Caco-2 (cell line): ENCODE measurements around the gene OR51I1. TPM values are rescaled to one million over a fixed set of nuclear protein-coding genes. Genes with fewer than 3 reads are reported as not detected.

ENCODE experiments used
- BruUV-seq: library from RNA; stranded (reverse); fragments of 400-500 nt; replicated peaks from 2 replicates; lab custom pipeline; 2021; lab: Mats Ljungman, UMichigan
- CTCF ChIA-PET: fragments of 300-600 bp; sonication (Branson Sonifier 250); formaldehyde crosslinking; loops from one replicate; lab custom pipeline; 2022; ENCODE audit warnings: antibody characterized with exemption; lab: Charles Lee
- POLR2A ChIA-PET: fragments of 300-600 bp; sonication (Branson Sonifier 250); formaldehyde crosslinking; loops from one replicate; lab custom pipeline; 2022; ENCODE audit warnings: antibody characterized with exemption; lab: Charles Lee
- DNase-seq, 2 experiments: peaks; one replicate each; pipeline versions ENCODE4 v3.0.0 to v3.0.0-alpha.2; 2020 to 2022
- H3K27me3 ChIP-seq: replicated peaks from 2 replicates; pipeline ENCODE4 v1.6.0; 2011; ENCODE audit warnings: low read length; ENCODE audit not compliant: control insufficient read depth, insufficient read depth
- H3K36me3 ChIP-seq: 2 replicates; pipeline ENCODE4 v1.5.1; 2011; ENCODE audit warnings: low read length; ENCODE audit not compliant: control insufficient read depth, insufficient read depth
- H3K4me1 ChIP-seq: fragments of 250-450 bp; sonication (Bioruptor Pico); 2 replicates; pipeline ENCODE4 v1.5.1; 2020; ENCODE audit warnings: mild to moderate bottlenecking
- H3K4me3 ChIP-seq: 2 replicates; pipeline ENCODE4 v1.5.1; 2011; ENCODE audit warnings: low read depth, mild to moderate bottlenecking, control low read depth, low read length
- H3K9me3 ChIP-seq: fragments of 250-450 bp; sonication (Bioruptor Pico); 2 replicates; pipeline ENCODE4 v1.5.1; 2020; ENCODE audit warnings: mild to moderate bottlenecking, moderate library complexity
- H3K27ac Mint-ChIP-seq: one replicate; pipeline ENCODE4 v1.8.0; 2022; ENCODE audit warnings: mixed read lengths; ENCODE audit not compliant: unreplicated experiment
- H3K27me3 Mint-ChIP-seq: one replicate; pipeline ENCODE4 v1.8.0; 2022; ENCODE audit warnings: mixed read lengths; ENCODE audit not compliant: insufficient read depth, unreplicated experiment
- H3K36me3 Mint-ChIP-seq: one replicate; pipeline ENCODE4 v1.8.0; 2022; ENCODE audit warnings: mild to moderate bottlenecking, mixed read lengths; ENCODE audit not compliant: insufficient read depth, unreplicated experiment
- H3K4me1 Mint-ChIP-seq: one replicate; pipeline ENCODE4 v1.8.0; 2022; ENCODE audit warnings: low read depth, mixed read lengths; ENCODE audit not compliant: unreplicated experiment
- H3K4me3 Mint-ChIP-seq: one replicate; pipeline ENCODE4 v1.8.0; 2022; ENCODE audit warnings: mild to moderate bottlenecking, moderate library complexity, mixed read lengths; ENCODE audit not compliant: unreplicated experiment
- H3K9me3 Mint-ChIP-seq: one replicate; pipeline ENCODE4 v1.8.0; 2022; ENCODE audit warnings: mixed read lengths; ENCODE audit not compliant: unreplicated experiment
- intact Hi-C: fragments of 100-400 bp; cut with micrococcal nuclease; formaldehyde crosslinking; loops from one replicate; pipeline ENCODE4 v1.10.0; 2022; ENCODE audit not compliant: unreplicated experiment
- total RNA-seq: library from RNA; stranded (reverse); gene quantifications from 2 replicates; pipeline ENCODE4 v1.2.3, GENCODE V29; 2022
- TF ChIP-seq, protein P1 (sequence below), 2 experiments: fragments of 200-600 bp in 1 of 2; IDR thresholded peaks; 1 replicate in 1 of 2; 2 replicates in 1 of 2; pipeline versions ENCODE4 v1.5.1 to v1.8.0; 2011 to 2022; ENCODE audit warnings: antibody characterized with exemption in 1 of 2, control low read depth in 1 of 2, inconsistent platforms in 1 of 2, low read depth in 1 of 2, low read length in 1 of 2, mild to moderate bottlenecking in 1 of 2, moderate library complexity in 1 of 2; ENCODE audit not compliant: insufficient read depth in 1 of 2, severe bottlenecking in 1 of 2, unreplicated experiment in 1 of 2

Gene OR51I1
- total RNA-seq, 1 experiment from 2014 or later, result not detected

DNA sequence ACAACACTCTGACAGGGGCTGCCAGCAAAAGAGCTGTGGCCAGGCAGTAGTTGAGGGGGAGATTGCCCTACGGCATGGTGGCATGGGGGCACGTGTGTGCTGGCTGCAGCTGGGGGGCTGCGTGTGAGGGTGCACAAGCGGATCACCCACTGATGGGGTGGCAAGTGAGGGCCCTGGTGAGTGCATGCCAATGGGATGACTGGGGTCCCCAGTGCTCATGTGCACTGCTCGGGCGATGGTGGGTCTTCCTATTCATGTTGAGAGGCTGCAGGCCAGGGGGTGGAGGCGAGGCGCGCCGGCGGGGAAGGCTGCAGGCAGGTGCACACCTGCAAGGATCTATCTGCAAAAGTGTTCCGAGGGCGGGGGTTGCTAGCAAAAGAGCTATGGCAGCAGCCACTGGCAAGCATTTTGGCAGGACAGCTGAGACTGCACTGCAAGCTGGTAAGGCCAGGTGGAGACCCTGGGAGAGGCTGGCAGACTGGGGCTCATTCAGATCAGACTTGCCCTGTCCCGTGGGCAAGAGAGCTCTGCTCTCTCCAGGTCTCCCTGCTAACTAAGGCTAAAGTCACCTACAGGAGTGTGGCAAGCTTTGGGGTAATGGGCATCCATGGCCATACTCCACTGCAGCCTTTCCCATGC lies 19.8 kb upstream of the OR51I1 start:
- H3K4me3 Mint-ChIP-seq, result no peak overlapping the region
- POLR2A ChIA-PET, result no interaction called here

DNA sequence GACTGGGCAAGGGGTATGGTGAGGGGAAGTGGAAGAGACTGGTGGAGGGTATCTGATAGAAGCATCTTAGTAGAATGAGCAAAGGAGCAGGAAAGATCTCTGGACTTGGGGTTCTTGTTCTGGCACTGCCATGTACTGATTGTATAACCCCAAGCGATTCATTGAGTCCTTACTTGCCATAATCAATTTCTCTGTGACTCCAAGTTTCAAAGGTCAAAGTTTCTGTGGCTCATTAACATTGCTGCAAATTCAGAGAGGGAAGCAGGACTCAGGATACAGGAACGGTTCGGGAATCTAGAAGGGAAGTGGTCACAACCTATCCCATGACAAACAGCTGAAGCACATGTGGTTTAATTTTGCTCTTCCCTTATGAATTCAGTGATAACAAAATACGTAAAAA lies 8.1 kb upstream of the OR51I1 start:
- H3K27ac Mint-ChIP-seq, result no peak overlapping the region
- H3K36me3 ChIP-seq, result no peaks in the 10 kb centered on the region
- BruUV-seq, result no TSS peak
- H3K4me3 Mint-ChIP-seq, result no peak overlapping the region
- DNase-seq, result no peak
- POLR2A ChIA-PET, result no interaction called here
- TF ChIP-seq, protein P1, sequence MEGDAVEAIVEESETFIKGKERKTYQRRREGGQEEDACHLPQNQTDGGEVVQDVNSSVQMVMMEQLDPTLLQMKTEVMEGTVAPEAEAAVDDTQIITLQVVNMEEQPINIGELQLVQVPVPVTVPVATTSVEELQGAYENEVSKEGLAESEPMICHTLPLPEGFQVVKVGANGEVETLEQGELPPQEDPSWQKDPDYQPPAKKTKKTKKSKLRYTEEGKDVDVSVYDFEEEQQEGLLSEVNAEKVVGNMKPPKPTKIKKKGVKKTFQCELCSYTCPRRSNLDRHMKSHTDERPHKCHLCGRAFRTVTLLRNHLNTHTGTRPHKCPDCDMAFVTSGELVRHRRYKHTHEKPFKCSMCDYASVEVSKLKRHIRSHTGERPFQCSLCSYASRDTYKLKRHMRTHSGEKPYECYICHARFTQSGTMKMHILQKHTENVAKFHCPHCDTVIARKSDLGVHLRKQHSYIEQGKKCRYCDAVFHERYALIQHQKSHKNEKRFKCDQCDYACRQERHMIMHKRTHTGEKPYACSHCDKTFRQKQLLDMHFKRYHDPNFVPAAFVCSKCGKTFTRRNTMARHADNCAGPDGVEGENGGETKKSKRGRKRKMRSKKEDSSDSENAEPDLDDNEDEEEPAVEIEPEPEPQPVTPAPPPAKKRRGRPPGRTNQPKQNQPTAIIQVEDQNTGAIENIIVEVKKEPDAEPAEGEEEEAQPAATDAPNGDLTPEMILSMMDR (IDR thresholded peaks at IDR 0.05; ENCODE audit: insufficient read depth in 1 of 2, low read depth in 1 of 2, low read length in 1 of 2, severe bottlenecking in 1 of 2, unreplicated experiment in 1 of 2), result no peak
- H3K4me1 Mint-ChIP-seq, result no peaks in the 10 kb centered on the region
- H3K4me3 ChIP-seq, result no peak overlapping the region
- H3K27me3 ChIP-seq, result no peaks in the 10 kb centered on the region
- no peaks in the 10 kb centered on the region for H3K9me3 ChIP-seq
- CTCF ChIA-PET, result interaction anchor here (0.6 kb wide), 1 partner anchor 239 kb away, joined by 3 read pairs; no protein-coding TSS in a partner anchor
- H3K36me3 Mint-ChIP-seq, result no peaks in the 10 kb centered on the region
- H3K9me3 Mint-ChIP-seq, result no peaks in the 10 kb centered on the region
- peaks cover 3% of the 10 kb centered on the region for H3K27me3 Mint-ChIP-seq
- intact Hi-C loops, result no loop called here
- H3K4me1 ChIP-seq, result no peaks in the 10 kb centered on the region

More for the DNA sequence above, 19.8 kb upstream of the OR51I1 start:
- Histone ChIP-seq H3K9me3 (no peaks in the 10 kb centered on the region), H3K27me3 (no peaks in the 10 kb centered on the region), H3K36me3 (no peaks in the 10 kb centered on the region), H3K4me3 (no peak overlapping the region), H3K4me1 (no peaks in the 10 kb centered on the region)
- H3K27ac Mint-ChIP-seq, result no peak overlapping the region
- BruUV-seq, result no TSS peak
- CTCF ChIA-PET, result no interaction called here
- TF ChIP-seq, protein P1 (IDR thresholded peaks at IDR 0.05; ENCODE audit: insufficient read depth in 1 of 2, low read depth in 1 of 2, low read length in 1 of 2, severe bottlenecking in 1 of 2, unreplicated experiment in 1 of 2), result no peak
- intact Hi-C loops, result no loop called here
- no peaks in the 10 kb centered on the region for H3K4me1 Mint-ChIP-seq
- no peaks in the 10 kb centered on the region for H3K27me3 Mint-ChIP-seq
- no peak for DNase-seq
- H3K9me3 Mint-ChIP-seq, result no peaks in the 10 kb centered on the region
- no peaks in the 10 kb centered on the region for H3K36me3 Mint-ChIP-seq

DNA sequence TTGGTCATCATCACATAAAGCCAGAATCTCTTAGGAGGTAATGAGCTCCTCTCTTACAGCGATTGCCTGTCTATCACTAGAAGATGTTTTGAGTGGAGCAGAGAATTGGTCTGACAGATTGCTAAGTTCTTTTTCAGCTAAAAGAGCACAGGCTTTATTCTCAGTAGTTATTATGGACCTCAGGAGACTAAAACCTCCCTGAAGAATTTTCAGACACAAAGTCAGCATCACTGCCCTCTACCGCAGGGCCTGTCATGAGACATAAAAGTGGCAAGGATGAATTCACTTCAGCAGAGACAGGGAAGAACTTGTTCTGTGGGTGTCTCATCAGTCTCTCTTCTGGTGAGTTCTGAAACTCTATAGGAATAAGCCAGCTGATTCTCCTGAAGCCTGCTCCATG lies 7.7 kb upstream of the OR51I1 start, which contains the start of gene OR51I2:
Gene OR51I2, plus strand, starts transcription at position 301 of the 400 bp plus-strand sequence. CDS start 4,166 bp downstream, outside the sequence.
- Mint-ChIP-seq H3K9me3 (no peaks in the 10 kb centered on the region), H3K36me3 (no peaks in the 10 kb centered on the region), H3K27ac (no peak within 1 kb of the TSS), H3K4me3 (no peak within 1 kb of the TSS), H3K4me1 (no peaks in the 10 kb centered on the region), H3K27me3 (peaks cover 3% of the 10 kb centered on the region)
- no peaks in the 10 kb centered on the region for H3K9me3 ChIP-seq
- CTCF ChIA-PET, result interaction anchor here (0.6 kb wide), 1 partner anchor 239 kb away, joined by 3 read pairs; no protein-coding TSS in a partner anchor
- no peaks in the 10 kb centered on the region for H3K36me3 ChIP-seq
- no peaks in the 10 kb centered on the region for H3K4me1 ChIP-seq
- intact Hi-C loops, result no loop called here
- POLR2A ChIA-PET, result no interaction called here
- no peak for DNase-seq
- H3K27me3 ChIP-seq, result no peaks in the 10 kb centered on the region
- TF ChIP-seq, protein P1 (IDR thresholded peaks at IDR 0.05; ENCODE audit: insufficient read depth in 1 of 2, low read depth in 1 of 2, low read length in 1 of 2, severe bottlenecking in 1 of 2, unreplicated experiment in 1 of 2), result no peak
- H3K4me3 ChIP-seq, result no peak within 1 kb of the TSS
- BruUV-seq, result no TSS peak
